ENCODE results near the gene USP21.

The USP21 gene

DNA sequence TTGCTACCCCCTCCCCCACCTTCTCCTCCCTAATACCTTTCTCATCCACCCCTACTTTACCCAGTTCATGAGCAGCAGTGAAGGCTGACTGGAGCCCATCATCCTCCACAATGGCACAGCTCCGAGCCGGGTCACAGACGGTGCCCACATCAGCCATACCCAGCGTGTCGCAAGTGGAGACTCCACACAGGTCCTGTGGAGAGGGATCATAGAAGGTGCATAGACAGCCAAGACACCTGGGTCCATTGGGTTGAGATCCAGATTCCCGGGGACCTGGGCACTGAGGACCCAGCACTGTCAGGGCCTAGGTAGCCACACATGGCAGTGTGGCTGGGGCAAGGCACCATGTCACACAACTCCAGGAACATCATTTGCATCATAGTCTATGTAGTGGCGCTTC is 36.8 kb downstream of the USP21 start:
- no peak for TF ChIP-seq CTCF (IDR thresholded peaks at IDR 0.05)
- H3K27me3 ChIP-seq = no peaks in the 10 kb centered on the region
- H3K4me1 ChIP-seq (ENCODE audit: control insufficient read depth in 1 of 2, insufficient read depth in 1 of 2, low read depth in 1 of 2, low read length in 1 of 2) = peaks cover 8 to 12% of the 10 kb centered on the region in 2 experiments
- no peak overlapping the region for H3K27ac ChIP-seq
- H3K4me3 ChIP-seq (ENCODE audit: low read depth in 1 of 2, low read length in 1 of 2) = no peak overlapping the region
- H3K9me3 ChIP-seq = no peaks in the 10 kb centered on the region
- H3K36me3 ChIP-seq = no peaks in the 10 kb centered on the region

GRCh38 chr1:161196521-161197451 is 37.5 kb downstream of the USP21 start:
- Histone ChIP-seq H3K36me3 (no peaks in the 10 kb centered on the region), H3K4me3 (ENCODE audit: low read depth in 1 of 2, low read length in 1 of 2) (no peak overlapping the region), H3K27me3 (no peaks in the 10 kb centered on the region), H3K9me3 (no peaks in the 10 kb centered on the region), H3K27ac (no peak overlapping the region), H3K4me1 (ENCODE audit: control insufficient read depth in 1 of 2, insufficient read depth in 1 of 2, low read depth in 1 of 2, low read length in 1 of 2) (peaks cover 13 to 19% of the 10 kb centered on the region in 2 experiments)
- TF ChIP-seq CTCF (IDR thresholded peaks at IDR 0.05) = no peak

DNA sequence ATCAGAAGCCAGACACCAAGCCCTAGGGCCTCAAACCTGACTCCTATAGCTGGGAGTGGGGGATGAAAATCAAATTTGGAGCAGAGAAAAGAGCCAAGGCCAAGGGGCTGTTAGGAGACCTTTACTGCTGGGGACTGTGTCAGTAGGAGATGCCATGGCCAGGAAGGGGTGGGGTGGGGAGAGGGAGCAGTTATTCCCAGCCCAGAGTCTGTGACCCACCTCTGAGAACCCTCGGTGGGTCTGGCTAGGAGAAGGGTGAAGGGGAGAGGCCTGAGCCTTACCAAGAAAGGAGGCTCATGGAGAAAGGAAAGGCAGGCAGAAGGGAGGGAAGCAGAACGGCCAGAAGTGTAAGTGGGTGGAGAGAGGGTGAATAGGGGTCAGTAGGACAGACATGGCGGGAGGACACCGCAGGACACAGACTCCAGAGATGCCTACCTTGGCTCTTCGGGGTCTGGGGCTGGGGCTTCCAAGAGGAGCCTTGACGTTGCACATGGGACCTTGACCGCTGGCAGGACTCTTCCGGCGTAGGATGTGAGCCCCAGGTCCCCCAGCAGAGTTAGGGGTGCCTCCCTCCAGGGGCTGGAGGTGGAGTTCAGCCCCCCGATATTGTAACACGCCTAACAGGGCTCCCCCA is 38.4 kb downstream of the USP21 start:
- H3K4me3 ChIP-seq (ENCODE audit: low read depth in 1 of 2, low read length in 1 of 2) = no peak overlapping the region
- H3K27me3 ChIP-seq = no peaks in the 10 kb centered on the region
- no peaks in the 10 kb centered on the region for H3K36me3 ChIP-seq
- H3K27ac ChIP-seq = no peak overlapping the region
- peaks cover 14 to 17% of the 10 kb centered on the region in 2 experiments for H3K4me1 ChIP-seq (ENCODE audit: control insufficient read depth in 1 of 2, insufficient read depth in 1 of 2, low read depth in 1 of 2, low read length in 1 of 2)
- H3K9me3 ChIP-seq = no peaks in the 10 kb centered on the region
- TF ChIP-seq CTCF (IDR thresholded peaks at IDR 0.05) = no peak

DNA sequence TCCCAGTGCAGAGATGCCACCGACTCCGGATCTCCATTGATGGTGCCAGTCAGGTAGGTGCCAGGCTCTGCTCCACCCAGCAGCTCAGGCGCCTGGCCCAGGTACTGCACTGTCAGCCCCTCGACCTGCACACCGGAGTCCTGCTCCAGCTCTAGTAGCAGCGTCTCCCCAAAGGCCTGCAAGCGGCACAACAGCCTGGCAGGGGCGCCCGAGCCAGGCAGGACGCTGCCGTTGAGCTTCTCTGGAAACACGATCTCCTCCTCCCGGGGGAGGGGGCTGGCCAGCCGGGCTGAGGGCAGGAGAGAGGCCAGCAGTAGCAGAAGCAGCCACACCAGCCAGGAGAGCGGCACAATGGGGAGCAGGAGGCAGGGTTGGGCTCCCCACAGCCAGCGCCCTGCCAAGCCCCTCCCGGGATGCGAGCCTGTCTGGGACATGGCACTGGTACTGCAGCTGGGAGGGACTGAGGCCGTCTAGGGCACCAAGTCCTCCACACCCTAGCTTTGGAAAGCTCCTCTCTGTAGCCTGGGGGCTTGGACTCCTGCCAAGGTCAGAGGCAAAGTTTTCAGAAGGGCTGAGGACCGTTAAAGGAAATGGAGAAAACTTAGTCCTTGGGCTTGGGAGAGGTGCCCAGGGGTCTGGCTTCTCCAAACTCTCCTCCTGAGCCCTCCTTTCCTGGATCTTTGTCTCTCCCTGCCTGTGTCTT is 39.0 kb downstream of the USP21 start:
- Histone ChIP-seq H3K27ac (no peak overlapping the region), H3K36me3 (no peaks in the 10 kb centered on the region), H3K27me3 (no peaks in the 10 kb centered on the region), H3K4me3 (ENCODE audit: low read depth in 1 of 2, low read length in 1 of 2) (no peak overlapping the region), H3K4me1 (ENCODE audit: control insufficient read depth in 1 of 2, insufficient read depth in 1 of 2, low read depth in 1 of 2, low read length in 1 of 2) (peaks cover 19 to 23% of the 10 kb centered on the region in 2 experiments), H3K9me3 (no peaks in the 10 kb centered on the region)
- TF ChIP-seq CTCF (IDR thresholded peaks at IDR 0.05) = no peak

GRCh38 chr1:161198897-161199431 is 39.7 kb downstream of the USP21 start, which contains the start of gene ADAMTS4:
TSS of gene ADAMTS4 (minus strand) at chr1:161199054. CDS start at chr1:161198627, 427 bp downstream.
- no peak for TF ChIP-seq CTCF (IDR thresholded peaks at IDR 0.05)
- H3K27ac ChIP-seq = no peak within 1 kb of the TSS
- no peak within 1 kb of the TSS for H3K4me3 ChIP-seq (ENCODE audit: low read depth in 1 of 2, low read length in 1 of 2)
- H3K4me1 ChIP-seq (ENCODE audit: control insufficient read depth in 1 of 2, insufficient read depth in 1 of 2, low read depth in 1 of 2, low read length in 1 of 2) = peaks cover 19 to 24% of the 10 kb centered on the region in 2 experiments
- no peaks in the 10 kb centered on the region for H3K27me3 ChIP-seq
- H3K36me3 ChIP-seq = no peaks in the 10 kb centered on the region
- H3K9me3 ChIP-seq = no peaks in the 10 kb centered on the region
